Right atrium auricular region (tissue), 2 donors: ENCODE measurements around the gene RAMACL. TPM values are rescaled to one million over a fixed set of nuclear protein-coding genes. Genes with fewer than 3 reads are reported as not detected.

Experiments used
- DNase-seq: peaks from one replicate; pipeline ENCODE4 v3.0.0-alpha.2; 2019; ENCODE audit warnings: low spot score
- H3K27ac ChIP-seq, 2 donors: fragments of 200-600 bp; sonication (generic); 1 replicate in 1 of 2; 2 replicates in 1 of 2; pipeline ENCODE4 v1.5.1; 2016 to 2019
- H3K27me3 ChIP-seq, 2 donors: fragments of 200-600 bp; sonication (generic); one replicate each; pipeline versions ENCODE4 v1.5.1 to v1.6.0; 2017 to 2019
- H3K36me3 ChIP-seq: fragments of 200-600 bp; sonication (generic); one replicate; pipeline ENCODE4 v1.5.1; 2016
- H3K4me1 ChIP-seq, 2 donors: fragments of 200-600 bp; sonication (generic); one replicate each; pipeline versions ENCODE4 v1.5.1 to v1.6.0; 2017 to 2019
- H3K4me3 ChIP-seq, 2 donors: fragments of 200-600 bp; sonication (generic); 1 replicate in 1 of 2; 2 replicates in 1 of 2; pipeline ENCODE4 v1.5.1; 2017 to 2019; ENCODE audit warnings: mild to moderate bottlenecking in 1 of 2, moderate library complexity in 1 of 2
- H3K9me3 ChIP-seq, 2 donors: fragments of 200-600 bp; sonication (generic); one replicate each; pipeline ENCODE4 v1.5.1; 2019
- CTCF ChIP-seq, 2 donors: fragments of 200-600 bp; sonication (generic); IDR thresholded peaks; one replicate each; pipeline ENCODE4 v1.5.1; 2019; ENCODE audit warnings: antibody characterized with exemption in 2 of 2
- total RNA-seq, 2 donors: library from RNA; depleted of rRNA; stranded (reverse); fragments of >200 nt; gene quantifications; one replicate each; pipeline ENCODE4 v1.1.0, GENCODE V29; 2016

The RAMACL gene
- total RNA-seq, 2 donors from 2014 or later = 0.20 to 0.52 TPM

GRCh38 chr6:166625356-166625755, 38.9 kb upstream of the RAMACL start:
- no peaks in the 10 kb centered on the region for H3K9me3 ChIP-seq
- H3K4me3 ChIP-seq = peak overlapping the region; percentile 82 to 93
- H3K27me3 ChIP-seq = no peaks in the 10 kb centered on the region
- no peak for TF ChIP-seq CTCF (IDR thresholded peaks at IDR 0.05)
- no peaks in the 10 kb centered on the region for H3K36me3 ChIP-seq
- peak overlapping the region; percentile 61 to 89 for H3K27ac ChIP-seq
- DNase-seq = no peak
- H3K4me1 ChIP-seq = peaks cover 0 to 74% of the 10 kb centered on the region in 2 donors

GRCh38 chr6:166624275-166624674, 37.8 kb upstream of the RAMACL start:
- Histone ChIP-seq H3K27me3 (no peaks in the 10 kb centered on the region), H3K4me3 (no peak overlapping the region), H3K36me3 (no peaks in the 10 kb centered on the region), H3K27ac (peak overlapping the region; percentile 61 to 89), H3K9me3 (no peaks in the 10 kb centered on the region), H3K4me1 (peaks cover 0 to 81% of the 10 kb centered on the region in 2 donors)
- DNase-seq = peak; percentile 74
- TF ChIP-seq CTCF (IDR thresholded peaks at IDR 0.05) = no peak

- TF ChIP-seq CTCF (IDR thresholded peaks at IDR 0.05) = no peak
- peak overlapping the region; percentile 61 to 89 for H3K27ac ChIP-seq
- no peaks in the 10 kb centered on the region for H3K9me3 ChIP-seq
- no peak overlapping the region for H3K4me3 ChIP-seq
- H3K4me1 ChIP-seq = peaks cover 0 to 74% of the 10 kb centered on the region in 2 donors
- no peaks in the 10 kb centered on the region for H3K27me3 ChIP-seq
- H3K36me3 ChIP-seq = no peaks in the 10 kb centered on the region
- DNase-seq = no peak
Observed at GRCh38 chr6:166623318-166623717, 36.8 kb upstream of the RAMACL start.

- Histone ChIP-seq H3K36me3 (no peaks in the 10 kb centered on the region), H3K27ac (peak overlapping the region; percentile 40 to 52), H3K27me3 (no peaks in the 10 kb centered on the region), H3K4me3 (no peak overlapping the region), H3K9me3 (no peaks in the 10 kb centered on the region), H3K4me1 (peaks cover 0 to 77% of the 10 kb centered on the region in 2 donors)
- peak; percentile 50 for DNase-seq
- TF ChIP-seq CTCF (IDR thresholded peaks at IDR 0.05) = no peak
Observed at GRCh38 chr6:166621114-166621540, 34.6 kb upstream of the RAMACL start.

GRCh38 chr6:166620478-166621113, 34.1 kb upstream of the RAMACL start:
- DNase-seq = peak; percentile 57
- Histone ChIP-seq H3K27me3 (no peaks in the 10 kb centered on the region), H3K9me3 (no peaks in the 10 kb centered on the region), H3K36me3 (no peaks in the 10 kb centered on the region), H3K4me3 (no peak overlapping the region), H3K27ac (peak overlapping the region; percentile 40 to 52), H3K4me1 (peaks cover 0 to 77% of the 10 kb centered on the region in 2 donors)
- TF ChIP-seq CTCF (IDR thresholded peaks at IDR 0.05) = no peak

GRCh38 chr6:166619912-166620311, 33.4 kb upstream of the RAMACL start:
- H3K36me3 ChIP-seq = no peaks in the 10 kb centered on the region
- H3K9me3 ChIP-seq = no peaks in the 10 kb centered on the region
- H3K27me3 ChIP-seq = no peaks in the 10 kb centered on the region
- no peak overlapping the region for H3K4me3 ChIP-seq
- peaks cover 0 to 77% of the 10 kb centered on the region in 2 donors for H3K4me1 ChIP-seq
- peak; percentile 71 for DNase-seq
- peak overlapping the region; percentile 40 to 52 for H3K27ac ChIP-seq
- no peak for TF ChIP-seq CTCF (IDR thresholded peaks at IDR 0.05)
